CD14-positive monocyte (primary cell): ENCODE measurements around the gene STAC3. TPM values are rescaled to one million over a fixed set of nuclear protein-coding genes. Genes with fewer than 3 reads are reported as not detected.

Experiments used
- DNase-seq, 3 donors: peaks; one replicate each; pipeline ENCODE4 v3.0.0-alpha.2; 2011 to 2022
- H2AFZ ChIP-seq: 2 replicates; pipeline ENCODE4 v1.6.0; 2012; ENCODE audit warnings: mild to moderate bottlenecking, low read depth, low read length, inconsistent platforms; ENCODE audit not compliant: insufficient read depth, poor library complexity, severe bottlenecking
- H3K27ac ChIP-seq, 2 donors: 1 replicate in 1 of 2; 2 replicates in 1 of 2; pipeline ENCODE4 v1.5.1; 2012 to 2013; ENCODE audit warnings: low read length in 2 of 2, control low read depth in 1 of 2, inconsistent platforms in 1 of 2, low read depth in 1 of 2, mild to moderate bottlenecking in 1 of 2
- H3K27me3 ChIP-seq, 2 donors: one replicate each; pipeline versions ENCODE4 v1.6.0 to v1.6.1; 2011 to 2013; ENCODE audit warnings: low read length in 2 of 2; ENCODE audit not compliant: control insufficient read depth in 2 of 2, insufficient read depth in 2 of 2
- H3K36me3 ChIP-seq, 2 donors: replicated peaks in 1 of 2; 1 replicate in 1 of 2; 2 replicates in 1 of 2; pipeline versions ENCODE4 v1.5.1 to v1.6.1; 2012 to 2013; ENCODE audit warnings: low read length in 2 of 2, control low read depth in 1 of 2, inconsistent platforms in 1 of 2, mild to moderate bottlenecking in 1 of 2; ENCODE audit not compliant: insufficient read depth in 2 of 2, control insufficient read depth in 1 of 2
- H3K4me1 ChIP-seq, 2 donors: 1 replicate in 1 of 2; 2 replicates in 1 of 2; pipeline versions ENCODE4 v1.5.1 to v1.6.1; 2012 to 2013; ENCODE audit warnings: low read length in 2 of 2, control low read depth in 1 of 2, inconsistent platforms in 1 of 2, mild to moderate bottlenecking in 1 of 2, moderate library complexity in 1 of 2; ENCODE audit not compliant: insufficient read depth in 2 of 2, control insufficient read depth in 1 of 2
- H3K4me2 ChIP-seq: replicated peaks from 2 replicates; pipeline ENCODE3; 2012; ENCODE audit warnings: low read length, moderate library complexity, mild to moderate bottlenecking; ENCODE audit not compliant: poor library complexity, severe bottlenecking; ENCODE audit errors: extremely low read depth
- H3K4me3 ChIP-seq, 3 experiments: fragments of 200-600 bp in 1 of 3; sonication (generic) in 1 of 3; replicated peaks in 1 of 3; 1 replicate in 2 of 3; 2 replicates in 1 of 3; pipeline ENCODE4 v1.5.1; 2011 to 2013; ENCODE audit warnings: low read length in 3 of 3, mild to moderate bottlenecking in 3 of 3, control low read depth in 2 of 3, low read depth in 2 of 3, inconsistent platforms in 1 of 3, moderate library complexity in 1 of 3
- H3K79me2 ChIP-seq: 2 replicates; pipeline ENCODE4 v1.6.0; 2012; ENCODE audit warnings: mild to moderate bottlenecking, control low read depth, inconsistent platforms, low read length, moderate library complexity; ENCODE audit not compliant: insufficient read depth
- H3K9ac ChIP-seq: 2 replicates; pipeline ENCODE4 v1.6.0; 2017; ENCODE audit warnings: low read length, mild to moderate bottlenecking; ENCODE audit not compliant: insufficient read depth, poor library complexity, severe bottlenecking
- H3K9me3 ChIP-seq, 2 donors: replicated peaks in 1 of 2; 1 replicate in 1 of 2; 2 replicates in 1 of 2; pipeline versions ENCODE4 v1.5.1 to v1.6.1; 2012 to 2013; ENCODE audit warnings: low read length in 2 of 2, control low read depth in 1 of 2; ENCODE audit not compliant: control insufficient read depth in 1 of 2, insufficient read depth in 1 of 2
- H4K20me1 ChIP-seq: 2 replicates; pipeline ENCODE4 v1.6.0; 2012; ENCODE audit warnings: mild to moderate bottlenecking, low read length, control low read depth, moderate library complexity; ENCODE audit not compliant: insufficient read depth
- H3K27ac Mint-ChIP-seq, 7 donors: one replicate each; pipeline ENCODE4 v1.8.0; 2020; ENCODE audit warnings: mild to moderate bottlenecking in 7 of 7, mixed read lengths in 7 of 7, moderate library complexity in 6 of 7, inconsistent platforms in 2 of 7
- H3K27me3 Mint-ChIP-seq, 3 donors: one replicate each; pipeline ENCODE4 v1.8.0; 2021 to 2022; ENCODE audit warnings: low read depth in 3 of 3, mild to moderate bottlenecking in 3 of 3, mixed read lengths in 3 of 3, moderate library complexity in 3 of 3, inconsistent platforms in 1 of 3
- H3K36me3 Mint-ChIP-seq, 2 donors: one replicate each; pipeline ENCODE4 v1.8.0; 2020; ENCODE audit warnings: mixed read lengths in 2 of 2, inconsistent platforms in 1 of 2, mild to moderate bottlenecking in 1 of 2
- H3K4me1 Mint-ChIP-seq: one replicate; pipeline ENCODE4 v1.8.0; 2020; ENCODE audit warnings: mild to moderate bottlenecking, mixed read lengths
- H3K4me3 Mint-ChIP-seq, 2 donors: one replicate each; pipeline ENCODE4 v1.8.0; 2020; ENCODE audit warnings: mild to moderate bottlenecking in 2 of 2, mixed read lengths in 2 of 2, moderate library complexity in 1 of 2
- H3K9me3 Mint-ChIP-seq, 7 donors: one replicate each; pipeline ENCODE4 v1.8.0; 2020 to 2022; ENCODE audit warnings: mixed read lengths in 7 of 7, mild to moderate bottlenecking in 6 of 7, moderate library complexity in 6 of 7, inconsistent platforms in 2 of 7
- WGBS: methylation state at CpG from one replicate; pipeline ENCODE4 v1.1.5; 2013; ENCODE audit warnings: missing lambda C conversion rate; ENCODE audit not compliant: insufficient coverage; 5-methylcytosine and 5-hydroxymethylcytosine counted together
- intact Hi-C, 2 donors: fragments of 100-400 bp; cut with micrococcal nuclease; formaldehyde crosslinking; loops; one replicate each; pipeline versions ENCODE4 v1.15.0 to v1.15.1; 2023
- polyA plus RNA-seq, 3 donors: library from polyadenylated mRNA; depleted of rRNA in 1 of 3; unstranded in 2 of 3; stranded (reverse) in 1 of 3; fragments of 300-500 nt in 2 of 3; fragments of >200 nt in 1 of 3; fragmentation: Illumina TruSeq in 2 of 3; gene quantifications; 1 replicate in 2 of 3; 2 replicates in 1 of 3; pipeline ENCODE4 v1.2.3, GENCODE V29; 2012 to 2021
- TF ChIP-seq, protein P1 (sequence below): fragments of 200-600 bp; IDR thresholded peaks from one replicate; pipeline ENCODE4 v1.8.0; 2022; ENCODE audit warnings: antibody characterized with exemption, mild to moderate bottlenecking

The STAC3 gene
- polyA plus RNA-seq, 3 donors = 7.0 to 32.1 (median 9.1) TPM

GRCh38 chr12:57225680-57226210, 25.2 kb downstream of the STAC3 start:
- Mint-ChIP-seq H3K27me3 (peaks cover 69 to 83% (median 80%) of the 10 kb centered on the region in 3 donors), H3K36me3 (peaks cover 6 to 29% of the 10 kb centered on the region in 2 donors), H3K9me3 (peaks cover 0 to 36% (median 14%) of the 10 kb centered on the region in 7 donors), H3K4me1 (peaks cover 58% of the 10 kb centered on the region), H3K4me3 (peak overlapping the region in 1 of 2 donors; percentile 89), H3K27ac (no peak overlapping the region)
- Histone ChIP-seq H3K4me1 (peaks cover 39 to 49% of the 10 kb centered on the region in 2 donors), H3K4me2 (peak overlapping the region; percentile 67), H3K9ac (no peak overlapping the region), H3K36me3 (no peaks in the 10 kb centered on the region), H3K27me3 (peaks cover 65 to 72% of the 10 kb centered on the region in 2 donors), H2AFZ (no peak overlapping the region), H3K27ac (no peak overlapping the region), H3K4me3 (peak overlapping the region in 1 of 3 experiments; percentile 52), H3K9me3 (peaks cover 0 to 38% of the 10 kb centered on the region in 2 donors), H3K79me2 (peaks cover 12% of the 10 kb centered on the region), H4K20me1 (peaks cover 6% of the 10 kb centered on the region)
- TF ChIP-seq, protein P1, sequence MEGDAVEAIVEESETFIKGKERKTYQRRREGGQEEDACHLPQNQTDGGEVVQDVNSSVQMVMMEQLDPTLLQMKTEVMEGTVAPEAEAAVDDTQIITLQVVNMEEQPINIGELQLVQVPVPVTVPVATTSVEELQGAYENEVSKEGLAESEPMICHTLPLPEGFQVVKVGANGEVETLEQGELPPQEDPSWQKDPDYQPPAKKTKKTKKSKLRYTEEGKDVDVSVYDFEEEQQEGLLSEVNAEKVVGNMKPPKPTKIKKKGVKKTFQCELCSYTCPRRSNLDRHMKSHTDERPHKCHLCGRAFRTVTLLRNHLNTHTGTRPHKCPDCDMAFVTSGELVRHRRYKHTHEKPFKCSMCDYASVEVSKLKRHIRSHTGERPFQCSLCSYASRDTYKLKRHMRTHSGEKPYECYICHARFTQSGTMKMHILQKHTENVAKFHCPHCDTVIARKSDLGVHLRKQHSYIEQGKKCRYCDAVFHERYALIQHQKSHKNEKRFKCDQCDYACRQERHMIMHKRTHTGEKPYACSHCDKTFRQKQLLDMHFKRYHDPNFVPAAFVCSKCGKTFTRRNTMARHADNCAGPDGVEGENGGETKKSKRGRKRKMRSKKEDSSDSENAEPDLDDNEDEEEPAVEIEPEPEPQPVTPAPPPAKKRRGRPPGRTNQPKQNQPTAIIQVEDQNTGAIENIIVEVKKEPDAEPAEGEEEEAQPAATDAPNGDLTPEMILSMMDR = no peak
- DNase-seq = no peak
- intact Hi-C loops = loop anchor here in 1 of 2 donors (2.0 kb wide), 1 partner anchor 13 kb away; no protein-coding TSS in a partner anchor
- 14% methylated on average over 15 of the region's 18 CpGs for WGBS

GRCh38 chr12:57224973-57225679, 25.9 kb downstream of the STAC3 start:
- DNase-seq = peak; percentile 70 to 77 (median 74)
- Mint-ChIP-seq H3K36me3 (peaks cover 6 to 27% of the 10 kb centered on the region in 2 donors), H3K27ac (no peak overlapping the region), H3K4me1 (peaks cover 52% of the 10 kb centered on the region), H3K4me3 (peak overlapping the region; percentile 58 to 89), H3K9me3 (peaks cover 0 to 40% (median 14%) of the 10 kb centered on the region in 7 donors), H3K27me3 (peaks cover 73 to 87% (median 86%) of the 10 kb centered on the region in 3 donors)
- peak overlapping the region in 1 of 3 experiments; percentile 52 for H3K4me3 ChIP-seq
- H4K20me1 ChIP-seq = peaks cover 4% of the 10 kb centered on the region
- H3K4me1 ChIP-seq = peaks cover 33 to 43% of the 10 kb centered on the region in 2 donors
- peaks cover 6% of the 10 kb centered on the region for H3K79me2 ChIP-seq
- no peak overlapping the region for H3K27ac ChIP-seq
- H3K9me3 ChIP-seq = peaks cover 0 to 42% of the 10 kb centered on the region in 2 donors
- intact Hi-C loops = loop anchor here in 1 of 2 donors (2.0 kb wide), 1 partner anchor 14 kb away; no protein-coding TSS in a partner anchor
- no peak overlapping the region for H2AFZ ChIP-seq
- no peaks in the 10 kb centered on the region for H3K36me3 ChIP-seq
- WGBS = 3% methylated on average over 61 of the region's 61 CpGs
- peak overlapping the region; percentile 67 for H3K4me2 ChIP-seq
- TF ChIP-seq, protein P1 = peak; percentile 88
- peaks cover 69 to 79% of the 10 kb centered on the region in 2 donors for H3K27me3 ChIP-seq
- no peak overlapping the region for H3K9ac ChIP-seq
